GM23338 (cell line): ENCODE results near the gene NXN. TPM values are rescaled to one million over a fixed set of nuclear protein-coding genes. Genes with fewer than 3 reads are reported as not detected.
A peak's percentile ranks its signal among the peaks of the same experiment; 100 is the strongest.

ENCODE experiments used
- ATAC-seq: fragments of 200-7000 bp; cut with Tn5 transposase; 3 replicates; pipeline ENCODE4 v1.9.1; 2020
- DNase-seq: peaks from one replicate; pipeline ENCODE4 v3.0.0-alpha.2; 2015; ENCODE audit warnings: low spot score
- H2AFZ ChIP-seq: fragments of 200-600 bp; sonication (generic); 2 replicates; pipeline ENCODE4 v1.8.0; 2016; ENCODE audit warnings: antibody characterized with exemption, mild to moderate bottlenecking, moderate library complexity
- H3F3A ChIP-seq: fragments of 200-600 bp; sonication (generic); replicated peaks from 2 replicates; pipeline ENCODE4 v1.8.0; 2017; ENCODE audit warnings: antibody characterized with exemption, mixed run types, low read depth
- H3K27ac ChIP-seq: fragments of 200-600 bp; sonication (generic); 2 replicates; pipeline ENCODE4 v1.6.1; 2016; ENCODE audit warnings: low read depth
- H3K27me3 ChIP-seq: fragments of 200-600 bp; sonication (generic); 2 replicates; pipeline ENCODE4 v1.8.0; 2016; ENCODE audit warnings: mild to moderate bottlenecking, mixed run types, moderate library complexity; ENCODE audit not compliant: insufficient read depth
- H3K36me3 ChIP-seq: fragments of 200-600 bp; sonication (generic); 2 replicates; pipeline ENCODE4 v1.8.0; 2016; ENCODE audit warnings: mild to moderate bottlenecking; ENCODE audit not compliant: insufficient read depth
- H3K4me1 ChIP-seq: fragments of 200-600 bp; sonication (generic); 2 replicates; pipeline ENCODE4 v1.8.0; 2016; ENCODE audit warnings: mild to moderate bottlenecking, moderate library complexity; ENCODE audit not compliant: insufficient read depth
- H3K4me2 ChIP-seq: fragments of 200-600 bp; sonication (generic); 2 replicates; pipeline ENCODE4 v1.7.1; 2017; ENCODE audit warnings: mixed run types
- H3K4me3 ChIP-seq: fragments of 200-600 bp; sonication (generic); 2 replicates; pipeline ENCODE4 v1.6.1; 2016; ENCODE audit warnings: mixed run types
- H3K79me2 ChIP-seq: fragments of 200-600 bp; sonication (generic); replicated peaks from 2 replicates; pipeline ENCODE4 v1.8.0; 2017; ENCODE audit warnings: mild to moderate bottlenecking; ENCODE audit not compliant: insufficient read depth
- H3K9me2 ChIP-seq: fragments of 200-600 bp; sonication (generic); 2 replicates; pipeline ENCODE4 v1.8.0; 2017; ENCODE audit not compliant: insufficient read depth
- H4K20me1 ChIP-seq: fragments of 200-600 bp; sonication (generic); replicated peaks from 2 replicates; pipeline ENCODE4 v1.8.0; 2017; ENCODE audit warnings: mild to moderate bottlenecking; ENCODE audit not compliant: insufficient read depth
- H3K27ac Mint-ChIP-seq: 2 replicates; pipeline ENCODE4 v1.8.0; 2020; ENCODE audit warnings: inconsistent platforms, mild to moderate bottlenecking, moderate library complexity, mixed read lengths
- H3K27me3 Mint-ChIP-seq: 3 replicates; pipeline ENCODE4 v1.8.0; 2022; ENCODE audit warnings: low read depth, mild to moderate bottlenecking, moderate library complexity, mixed read lengths, inconsistent platforms; ENCODE audit not compliant: insufficient read depth, poor library complexity
- H3K36me3 Mint-ChIP-seq: 3 replicates; pipeline ENCODE4 v1.8.0; 2021; ENCODE audit warnings: low read depth, mild to moderate bottlenecking, inconsistent platforms, moderate library complexity, mixed read lengths
- H3K4me1 Mint-ChIP-seq: 3 replicates; pipeline ENCODE4 v1.8.0; 2020; ENCODE audit warnings: mild to moderate bottlenecking, inconsistent platforms, mixed read lengths
- H3K4me3 Mint-ChIP-seq: 3 replicates; pipeline ENCODE4 v1.8.0; 2021; ENCODE audit warnings: moderate library complexity, mild to moderate bottlenecking, inconsistent platforms, mixed read lengths
- H3K9me3 Mint-ChIP-seq: 3 replicates; pipeline ENCODE4 v1.8.0; 2020; ENCODE audit warnings: moderate library complexity, mild to moderate bottlenecking, inconsistent platforms, mixed read lengths
- CREB1 ChIP-seq: fragments of 250-450 bp; sonication (Bioruptor Pico); IDR thresholded peaks from 2 replicates; pipeline ENCODE4 v1.5.0; 2020; ENCODE audit warnings: low read depth, mild to moderate bottlenecking, moderate library complexity
- ETS1 ChIP-seq: IDR thresholded peaks from 2 replicates; pipeline ENCODE4 v1.6.1; 2016; ENCODE audit warnings: antibody characterized with exemption
- EZH2 ChIP-seq: fragments of 200-600 bp; sonication (generic); IDR thresholded peaks from one replicate; pipeline ENCODE4 v1.8.0; 2017; ENCODE audit warnings: antibody characterized with exemption, mild to moderate bottlenecking, low read depth; ENCODE audit not compliant: unreplicated experiment
- EZH2phosphoT487 ChIP-seq: fragments of 200-600 bp; sonication (generic); IDR thresholded peaks from one replicate; pipeline ENCODE4 v1.8.1; 2018; ENCODE audit warnings: antibody characterized with exemption; ENCODE audit not compliant: unreplicated experiment
- JUNB ChIP-seq: IDR thresholded peaks from one replicate; pipeline ENCODE4 v1.6.1; 2016; ENCODE audit warnings: antibody characterized with exemption; ENCODE audit not compliant: unreplicated experiment
- POLR2AphosphoS5 ChIP-seq: IDR thresholded peaks from 2 replicates; pipeline ENCODE4 v1.6.1; 2016; ENCODE audit warnings: antibody characterized with exemption, low read depth
- REST ChIP-seq: IDR thresholded peaks from one replicate; pipeline ENCODE4 v1.6.1; 2018; ENCODE audit warnings: antibody characterized with exemption; ENCODE audit not compliant: unreplicated experiment
- STAT1 ChIP-seq: IDR thresholded peaks from one replicate; pipeline ENCODE4 v1.6.1; 2016; ENCODE audit warnings: antibody characterized with exemption; ENCODE audit not compliant: unreplicated experiment
- ZNF114 ChIP-seq: fragments of 250-450 bp; sonication (Bioruptor Pico); IDR thresholded peaks from 2 replicates; pipeline ENCODE4 v1.5.0; 2020; ENCODE audit warnings: mild to moderate bottlenecking, moderate library complexity
- ZNF331 ChIP-seq: fragments of 250-450 bp; sonication (Bioruptor Pico); IDR thresholded peaks from 2 replicates; pipeline ENCODE4 v1.5.0; 2020; ENCODE audit warnings: low read depth, mild to moderate bottlenecking, moderate library complexity
- ZNF462 ChIP-seq: fragments of 250-450 bp; sonication (Bioruptor Pico); IDR thresholded peaks from 2 replicates; pipeline ENCODE4 v1.5.0; 2020; ENCODE audit warnings: mild to moderate bottlenecking, moderate library complexity
- polyA plus RNA-seq: library from polyadenylated mRNA; unstranded; fragments of >200 nt; fragmentation: Nextera tagmentation; extraction: Ambion mirVana; gene quantifications from 2 replicates; pipeline ENCODE4 v1.2.1, GENCODE V29; 2016
- total RNA-seq: library from RNA; depleted of rRNA; stranded (reverse); fragments of >200 nt; shearing (Covaris generic); gene quantifications from 2 replicates; pipeline ENCODE4 v1.2.3, GENCODE V29; 2014

NXN gene
- total and polyA plus RNA-seq, 2 experiments from 2014 or later: 31.8 to 105 TPM

GRCh38 chr17:962670-963069 is 16.9 kb downstream of the NXN start:
- Histone ChIP-seq H3K79me2 (peaks cover 100% of the 10 kb centered on the region), H2AFZ (no peak overlapping the region), H3F3A (peaks cover 14% of the 10 kb centered on the region; the same call in 1 of the 2 replicates), H3K27ac (peak overlapping the region; percentile 93), H4K20me1 (peaks cover 34% of the 10 kb centered on the region), H3K27me3 (no peaks in the 10 kb centered on the region), H3K4me1 (peaks cover 49% of the 10 kb centered on the region), H3K4me3 (peak overlapping the region; percentile 15; the same call in 1 of the 2 replicates), H3K4me2 (peak overlapping the region; percentile 28), H3K9me2 (no peaks in the 10 kb centered on the region), H3K36me3 (no peaks in the 10 kb centered on the region; the same call in 1 of the 2 replicates)
- Mint-ChIP-seq H3K27me3 (peaks cover 13% of the 10 kb centered on the region), H3K36me3 (peaks cover 14% of the 10 kb centered on the region), H3K4me1 (peaks cover 52% of the 10 kb centered on the region), H3K9me3 (no peaks in the 10 kb centered on the region), H3K27ac (peak overlapping the region; percentile 93), H3K4me3 (peak overlapping the region; percentile 58)
- TF ChIP-seq ETS1 (no peak), JUNB (no peak), STAT1 (no peak), REST (no peak), ZNF114 (CRISPR knock-in tag) (no peak), EZH2phosphoT487 (no peak), ZNF331 (CRISPR knock-in tag) (no peak), EZH2 (no peak), ZNF462 (CRISPR knock-in tag) (no peak), POLR2AphosphoS5 (no peak), CREB1 (CRISPR knock-in tag) (no peak)
- peak; percentile 89 for DNase-seq
- peak; percentile 89 for ATAC-seq
